Thyroid gland (tissue), 4 donors: ENCODE results near the gene TDRD9. TPM values are rescaled to one million over a fixed set of nuclear protein-coding genes. Genes with fewer than 3 reads are reported as not detected.

Experiments used
- DNase-seq, 2 donors: peaks; one replicate each; pipeline ENCODE4 v3.0.0-alpha.2; 2019
- H3K27ac ChIP-seq, 3 donors: fragments of 200-600 bp; sonication (generic); 1 replicate in 2 of 3; 2 replicates in 1 of 3; pipeline ENCODE4 v1.5.1; 2016 to 2019; ENCODE audit warnings: mild to moderate bottlenecking in 1 of 3, moderate library complexity in 1 of 3
- H3K27me3 ChIP-seq: fragments of 200-600 bp; sonication (generic); one replicate; pipeline ENCODE4 v1.5.1; 2019
- H3K36me3 ChIP-seq, 2 donors: fragments of 200-600 bp; sonication (generic); one replicate each; pipeline ENCODE4 v1.5.1; 2016 to 2019
- H3K4me1 ChIP-seq, 2 donors: fragments of 200-600 bp; sonication (generic); one replicate each; pipeline ENCODE4 v1.5.1; 2017 to 2019
- H3K4me3 ChIP-seq, 3 donors: fragments of 200-600 bp; sonication (generic); replicated peaks in 1 of 3; 1 replicate in 2 of 3; 2 replicates in 1 of 3; pipeline ENCODE4 v1.5.1; 2016; ENCODE audit warnings: mild to moderate bottlenecking in 1 of 3
- H3K9me3 ChIP-seq: fragments of 200-600 bp; sonication (generic); one replicate; pipeline ENCODE4 v1.5.1; 2017
- POLR2A ChIP-seq, 2 donors: fragments of 450-650 bp; IDR thresholded peaks; one replicate each; pipeline ENCODE4 v1.6.1; 2017; ENCODE audit warnings: antibody characterized with exemption in 2 of 2, mild to moderate bottlenecking in 2 of 2, moderate library complexity in 1 of 2
- WGBS, 2 donors: methylation state at CpG; one replicate each; pipeline ENCODE4 v1.1.5; 2017; 5-methylcytosine and 5-hydroxymethylcytosine counted together
- intact Hi-C: fragments of 100-400 bp; cut with DNase I; formaldehyde crosslinking; loops from one replicate; pipeline ENCODE4 v1.15.1; 2023
- small RNA-seq: library from RNA; depleted of rRNA; stranded (forward); fragments of <200 nt; gene quantifications from one replicate; pipeline ENCODE3, GENCODE V24; 2016
- total RNA-seq, 4 donors: library from RNA; depleted of rRNA; stranded (reverse); fragments of >200 nt; gene quantifications; one replicate each; pipeline ENCODE4 v1.2.3, GENCODE V29; 2016
- TF ChIP-seq, protein P1 (sequence below), 6 experiments: fragments of 200-600 bp in 3 of 6; fragments of 450-650 bp in 3 of 6; sonication (generic) in 3 of 6; IDR thresholded peaks; one replicate each; pipeline ENCODE4 v1.5.1; 2016 to 2019; ENCODE audit warnings: antibody characterized with exemption in 6 of 6, mild to moderate bottlenecking in 2 of 6, inconsistent platforms in 1 of 6, moderate library complexity in 1 of 6

Gene TDRD9
- total RNA-seq, 4 donors from 2014 or later: 27.4 to 85.1 (median 50.0) TPM

DNA sequence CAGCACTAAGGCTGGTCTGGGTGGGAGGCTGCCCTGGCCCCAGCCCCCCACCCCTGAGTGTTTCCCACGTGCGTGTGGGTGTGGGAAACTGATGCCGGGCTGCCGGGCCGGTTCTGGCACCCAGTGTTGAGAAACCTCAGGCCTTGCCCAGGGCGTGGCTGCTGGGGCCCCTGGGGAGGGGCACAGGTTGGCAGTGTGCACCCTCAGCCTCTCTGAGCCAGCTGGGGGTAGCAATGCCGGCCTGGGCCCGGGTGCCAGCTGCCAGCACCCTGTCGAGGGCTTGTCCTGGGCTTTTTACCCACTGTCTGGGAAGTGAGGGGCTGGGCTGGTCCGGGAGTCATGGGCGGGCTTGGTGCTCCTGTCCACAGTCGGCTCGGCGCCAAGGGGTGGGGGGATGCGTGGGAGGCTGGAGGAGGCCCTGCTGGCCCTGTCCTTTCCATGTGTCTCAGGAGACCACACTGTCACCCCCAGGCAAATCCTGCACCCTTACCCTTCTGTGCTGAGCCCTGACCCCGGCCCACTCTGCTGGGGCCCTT, 172.9 kb downstream of the TDRD9 start:
- Histone ChIP-seq H3K4me1 (peaks cover 0 to 16% of the 10 kb centered on the region in 2 donors), H3K27ac (no peak overlapping the region), H3K27me3 (no peaks in the 10 kb centered on the region), H3K36me3 (no peaks in the 10 kb centered on the region), H3K4me3 (no peak overlapping the region), H3K9me3 (no peaks in the 10 kb centered on the region)
- intact Hi-C loops: no loop called here
- WGBS, 2 donors: 50 to 53% methylated on average over 2 to 9 of the region's 16 CpGs
- no peak for DNase-seq
- TF ChIP-seq, protein P1, sequence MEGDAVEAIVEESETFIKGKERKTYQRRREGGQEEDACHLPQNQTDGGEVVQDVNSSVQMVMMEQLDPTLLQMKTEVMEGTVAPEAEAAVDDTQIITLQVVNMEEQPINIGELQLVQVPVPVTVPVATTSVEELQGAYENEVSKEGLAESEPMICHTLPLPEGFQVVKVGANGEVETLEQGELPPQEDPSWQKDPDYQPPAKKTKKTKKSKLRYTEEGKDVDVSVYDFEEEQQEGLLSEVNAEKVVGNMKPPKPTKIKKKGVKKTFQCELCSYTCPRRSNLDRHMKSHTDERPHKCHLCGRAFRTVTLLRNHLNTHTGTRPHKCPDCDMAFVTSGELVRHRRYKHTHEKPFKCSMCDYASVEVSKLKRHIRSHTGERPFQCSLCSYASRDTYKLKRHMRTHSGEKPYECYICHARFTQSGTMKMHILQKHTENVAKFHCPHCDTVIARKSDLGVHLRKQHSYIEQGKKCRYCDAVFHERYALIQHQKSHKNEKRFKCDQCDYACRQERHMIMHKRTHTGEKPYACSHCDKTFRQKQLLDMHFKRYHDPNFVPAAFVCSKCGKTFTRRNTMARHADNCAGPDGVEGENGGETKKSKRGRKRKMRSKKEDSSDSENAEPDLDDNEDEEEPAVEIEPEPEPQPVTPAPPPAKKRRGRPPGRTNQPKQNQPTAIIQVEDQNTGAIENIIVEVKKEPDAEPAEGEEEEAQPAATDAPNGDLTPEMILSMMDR (IDR thresholded peaks at IDR 0.05): no peak
- no peak for TF ChIP-seq POLR2A (IDR thresholded peaks at IDR 0.05)

DNA sequence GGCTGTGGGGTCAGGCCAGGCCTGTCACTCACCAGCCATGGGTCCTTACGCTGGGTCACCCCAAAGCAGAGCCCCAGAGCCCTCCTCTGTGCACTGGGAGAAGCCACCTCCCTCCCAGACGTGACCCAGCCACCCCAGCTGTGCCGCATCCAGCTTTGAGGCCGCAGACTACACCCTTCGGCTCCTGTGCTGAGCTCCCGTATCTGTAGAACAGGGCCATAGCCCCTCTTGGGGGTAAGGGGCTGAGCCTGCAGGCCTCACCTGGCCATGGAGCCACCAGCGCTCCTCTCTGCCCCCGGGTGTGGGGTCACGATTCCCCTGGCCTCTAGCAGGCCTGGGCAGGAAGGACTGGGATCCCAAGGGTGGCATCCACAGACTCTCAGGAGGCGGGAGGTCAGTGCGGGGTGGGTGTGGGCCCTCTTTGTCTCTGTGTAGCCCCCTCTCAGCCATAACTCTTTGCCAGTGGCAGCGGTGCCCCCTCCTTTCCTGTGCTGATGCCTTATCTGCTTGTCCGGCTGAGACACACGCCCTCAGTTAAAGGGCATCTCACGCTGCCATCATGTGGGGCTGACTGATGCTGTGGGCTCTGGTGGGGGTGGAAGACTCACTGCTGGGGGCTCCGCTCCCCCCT, 173.5 kb downstream of the TDRD9 start:
- H3K4me1 ChIP-seq: peaks cover 0 to 16% of the 10 kb centered on the region in 2 donors
- no peak overlapping the region for H3K27ac ChIP-seq
- no peaks in the 10 kb centered on the region for H3K27me3 ChIP-seq
- H3K36me3 ChIP-seq: no peaks in the 10 kb centered on the region
- 86 to 92% methylated on average over 7 to 10 of the region's 16 CpGs for WGBS, 2 donors
- TF ChIP-seq, protein P1 (IDR thresholded peaks at IDR 0.05): no peak
- no peak for TF ChIP-seq POLR2A (IDR thresholded peaks at IDR 0.05)
- H3K4me3 ChIP-seq: no peak overlapping the region
- no peaks in the 10 kb centered on the region for H3K9me3 ChIP-seq
- intact Hi-C loops: no loop called here
- no peak for DNase-seq

Small RNA genes lying within 50 kb of the gene (small RNA-seq; reads per million reads assigned to genes)
- not detected for gene RN7SL634P

Other genes with a start within 250 kb of the TDRD9 start
- gene XRCC3, start 213.0 kb upstream of the TDRD9 start, total RNA-seq: 10 to 100 TPM in 1 of 4 donors, 1 to 10 TPM in 3; 3.3 to 15.7 (median 7.9) TPM
- 100 to 1,000 TPM; 113 to 167 (median 131) TPM for gene ZFYVE21, start 212.6 kb upstream of the TDRD9 start, total RNA-seq
- gene PPP1R13B, start 80.9 kb upstream of the TDRD9 start, total RNA-seq: 100 to 1,000 TPM in 1 of 4 donors, 10 to 100 TPM in 3; 77.0 to 131 (median 81.8) TPM
- gene RD3L, start 14.1 kb downstream of the TDRD9 start, total RNA-seq: not detected
- 10 to 100 TPM in 2 of 4 donors, 1 to 10 TPM in 2; 7.5 to 24.0 (median 15.2) TPM for gene ASPG, start 157.2 kb downstream of the TDRD9 start, total RNA-seq
- 1 to 10 TPM; 3.3 to 6.2 (median 4.9) TPM for gene KIF26A, start 210.1 kb downstream of the TDRD9 start, total RNA-seq